ENCODE measurements around the gene TM4SF1.
A peak's percentile ranks its signal among the peaks of the same experiment; 100 is the strongest.
"Not testable (repeated sequence)": the region's sequence is repeated elsewhere in the genome, so short reads cannot be mapped to it uniquely, and the experiment has no call there.

TM4SF1 gene

GRCh38 chr3:149343951-149344350 is 33.5 kb downstream of the TM4SF1 start:
- no peak for DNase-seq (ENCODE audit: low read depth)

DNA sequence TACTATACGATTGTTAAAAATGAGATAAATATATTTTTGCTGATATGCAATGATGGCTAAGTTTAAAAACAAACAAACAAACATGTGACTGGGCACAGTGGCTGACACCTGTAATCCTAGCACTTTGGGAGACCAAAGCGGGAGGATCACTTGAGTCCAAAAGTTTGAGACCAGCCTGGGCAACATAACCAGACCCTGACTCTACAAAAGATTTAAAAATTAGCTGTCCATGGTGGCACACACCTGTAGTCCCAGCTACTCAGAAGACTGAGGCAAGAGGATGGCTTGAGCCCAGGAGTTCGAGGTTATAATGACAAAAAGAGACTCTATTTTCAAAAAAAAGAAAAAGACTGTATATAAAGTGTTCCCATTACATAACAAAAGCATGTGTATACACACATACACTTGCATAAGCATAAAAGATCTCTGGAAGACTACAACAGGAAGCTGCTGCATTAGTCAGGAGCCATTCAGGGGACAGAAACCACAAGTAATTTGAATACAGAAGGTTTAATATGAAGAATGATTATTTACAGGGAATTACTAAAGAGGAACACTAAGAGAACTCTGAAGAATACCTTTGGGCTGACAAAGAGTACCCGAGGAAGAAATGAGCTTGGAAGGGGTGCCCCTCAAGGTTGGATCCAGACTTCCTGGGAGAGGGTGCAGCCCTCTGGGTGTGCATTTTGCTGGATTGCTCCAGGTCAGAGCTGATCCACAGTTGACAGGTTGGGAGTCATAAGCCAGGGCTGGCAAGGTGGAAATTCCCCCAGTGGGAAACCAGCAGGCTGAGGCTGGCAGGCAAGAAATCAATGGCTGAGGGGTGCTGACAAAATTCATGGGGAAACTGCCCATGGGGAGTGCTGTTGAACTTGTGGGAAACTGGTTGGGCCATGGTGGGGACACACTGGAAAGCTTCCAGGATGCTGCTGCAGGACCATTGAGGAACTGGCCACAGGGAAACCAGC is 34.8 kb downstream of the TM4SF1 start:
- peak; percentile 80 for DNase-seq (ENCODE audit: low read depth)

- no peak for DNase-seq (ENCODE audit: low read depth)
Measured at GRCh38 chr3:149340310-149340933, 37.0 kb downstream of the TM4SF1 start.

GRCh38 chr3:149339931-149340309 is 37.5 kb downstream of the TM4SF1 start:
- DNase-seq (ENCODE audit: low read depth) = peak; percentile 92

- DNase-seq (ENCODE audit: low read depth) = not testable (repeated sequence)
Measured at GRCh38 chr3:149337486-149337885, 40.0 kb downstream of the TM4SF1 start.

GRCh38 chr3:149336925-149337324 is 40.5 kb downstream of the TM4SF1 start:
- no peak for DNase-seq (ENCODE audit: low read depth)

DNA sequence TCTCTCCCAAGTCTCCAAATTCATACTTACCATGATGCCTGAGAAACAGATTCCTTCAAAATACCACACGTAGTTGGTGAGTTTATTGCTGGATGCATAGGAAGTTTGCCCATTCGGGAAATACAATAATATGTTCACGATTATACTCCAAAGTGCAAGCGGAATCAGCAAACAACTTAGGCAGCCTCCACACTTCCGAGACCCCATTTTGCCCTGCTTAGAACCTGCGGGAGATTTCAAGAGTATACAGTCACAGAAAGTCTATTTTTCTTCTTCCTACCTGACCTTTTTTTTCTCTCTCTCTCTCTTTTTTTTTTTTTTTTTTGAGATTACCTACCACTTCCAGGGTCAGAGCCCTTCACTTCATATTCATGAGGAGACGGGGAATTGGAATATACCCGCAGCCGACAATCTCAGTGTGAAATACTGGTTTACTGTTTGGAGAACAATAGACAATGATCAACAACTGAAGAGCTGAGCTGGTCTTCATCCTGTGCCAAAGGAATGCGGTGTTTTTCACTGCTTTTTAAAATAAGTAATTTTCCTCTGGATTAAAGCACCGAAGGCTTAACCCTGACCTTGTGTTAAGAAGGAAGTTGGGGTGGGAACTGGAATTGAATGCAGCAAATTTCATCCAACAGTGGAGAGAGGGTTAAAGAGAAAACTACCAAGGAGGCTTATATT is 44.1 kb downstream of the TM4SF1 start, which contains the start of gene TM4SF18:
Gene TM4SF18 (minus strand): TSS at position 461 of the 684 bp plus-strand sequence. CDS start 254 bp downstream, at position 207.
- no peak for DNase-seq (ENCODE audit: low read depth)

DNA sequence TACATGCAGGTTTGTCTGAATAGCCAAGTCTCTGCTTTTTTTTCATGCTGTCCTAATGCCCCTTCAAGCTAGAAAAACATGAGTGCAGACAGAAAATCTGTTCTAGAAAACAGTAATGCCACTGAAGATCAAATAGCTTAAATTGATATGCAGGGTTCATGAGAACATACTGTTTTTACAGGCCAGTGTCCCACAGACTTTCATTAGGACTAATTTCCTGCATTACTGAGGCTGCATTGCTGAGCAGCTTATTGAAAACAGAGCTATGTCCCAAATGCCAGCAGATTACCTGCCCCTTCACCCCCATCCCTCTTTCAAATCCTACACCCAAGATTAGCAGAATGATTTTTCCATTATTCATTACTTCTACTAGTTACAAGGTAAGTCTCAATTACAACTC is 44.7 kb downstream of the TM4SF1 start:
- no peak for DNase-seq (ENCODE audit: low read depth)

DNA sequence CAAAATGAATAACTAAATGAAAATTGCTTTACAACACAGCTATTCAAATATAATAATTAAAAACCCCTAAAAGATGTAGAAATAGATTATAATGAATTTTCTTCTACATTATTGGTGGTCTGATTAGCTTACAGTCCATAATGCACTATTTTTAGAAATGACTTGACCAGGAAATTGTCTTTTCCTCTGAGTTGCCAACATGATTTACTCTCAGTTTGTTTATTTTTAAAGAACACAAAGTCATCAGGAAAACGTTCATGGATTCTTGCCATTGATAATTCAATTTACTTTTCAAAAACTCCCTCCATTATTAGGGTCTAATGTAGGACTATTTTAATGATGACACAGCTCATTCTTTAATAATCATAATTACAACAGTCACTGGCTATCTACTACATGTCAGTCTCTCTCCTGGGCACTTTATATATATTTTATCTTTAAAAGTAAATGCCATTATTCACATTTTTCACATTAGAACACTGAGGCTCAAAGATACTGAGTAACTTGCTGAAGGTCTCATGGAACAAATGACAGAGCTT is 45.2 kb downstream of the TM4SF1 start:
- no peak for DNase-seq (ENCODE audit: low read depth)

DNA sequence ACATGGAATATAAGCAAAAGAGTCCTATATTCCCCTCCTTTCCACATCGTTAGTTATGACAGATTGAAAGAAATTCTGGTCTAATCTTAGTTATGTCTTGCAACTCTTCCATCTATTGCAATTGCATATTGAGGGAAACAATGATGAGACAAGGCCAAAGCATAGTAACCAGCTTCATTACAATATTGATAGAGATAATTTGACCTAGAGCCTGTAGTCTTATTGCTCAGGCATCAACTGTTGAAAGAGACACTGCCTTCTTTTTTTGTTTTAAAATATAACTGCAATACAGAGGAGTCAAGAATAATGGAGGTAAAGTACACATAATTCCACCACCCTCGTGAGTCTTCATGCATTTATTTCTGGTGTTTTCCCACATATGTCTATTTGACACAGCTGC is 46.1 kb downstream of the TM4SF1 start:
- no peak for DNase-seq (ENCODE audit: low read depth)

- no peak for DNase-seq (ENCODE audit: low read depth)
Measured at GRCh38 chr3:149330609-149331331, 46.7 kb downstream of the TM4SF1 start.

DNA sequence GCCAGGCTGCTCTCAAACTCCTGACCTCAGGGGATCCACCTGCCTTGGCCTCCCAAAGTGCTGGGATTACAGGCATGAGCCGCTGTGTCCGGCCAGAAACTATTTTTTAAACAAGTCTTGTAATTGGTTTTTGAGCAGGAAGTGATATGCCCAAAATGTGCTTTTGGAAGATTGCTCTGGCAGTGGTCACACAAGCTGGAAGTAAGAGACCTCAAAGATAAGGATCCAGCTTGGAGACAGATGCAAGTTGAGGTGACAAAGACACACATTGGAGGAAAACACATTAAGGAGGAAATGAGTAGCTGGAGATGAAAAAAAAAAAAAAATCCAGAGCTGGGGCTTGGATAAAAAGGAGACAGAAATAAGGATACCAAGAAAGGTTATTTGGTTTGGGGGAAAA is 50.3 kb downstream of the TM4SF1 start:
- DNase-seq (ENCODE audit: low read depth) = no peak

- no peak for DNase-seq (ENCODE audit: low read depth)
Measured at GRCh38 chr3:149325581-149325980, 51.9 kb downstream of the TM4SF1 start.

- DNase-seq (ENCODE audit: low read depth) = no peak
Measured at GRCh38 chr3:149324332-149324731, 53.1 kb downstream of the TM4SF1 start.

- no peak for DNase-seq (ENCODE audit: low read depth)
Measured at GRCh38 chr3:149321640-149322039, 55.8 kb downstream of the TM4SF1 start.

- DNase-seq (ENCODE audit: low read depth) = no peak
Measured at GRCh38 chr3:149321136-149321535, 56.3 kb downstream of the TM4SF1 start.

- no peak for DNase-seq (ENCODE audit: low read depth)
Measured at GRCh38 chr3:149319750-149320149, 57.7 kb downstream of the TM4SF1 start.
